HG02798 (cell line): Measurements from ENCODE around the gene TNS3.
"Not testable (repeated sequence)": the region's sequence is repeated elsewhere in the genome, so short reads cannot be mapped to it uniquely, and the experiment has no call there.

ENCODE experiments used
- ATAC-seq: cut with Tn5 transposase; IDR thresholded peaks from one replicate; pipeline ENCODE4 v1.9.1; 2021; ENCODE audit warnings: mild to moderate bottlenecking; ENCODE audit not compliant: unreplicated experiment, poor library complexity

The TNS3 gene

GRCh38 chr7:47478017-47478344, 103.9 kb downstream of the TNS3 start:
- no peak for ATAC-seq

GRCh38 chr7:47477191-47478016, 104.5 kb downstream of the TNS3 start:
- ATAC-seq, result no peak

GRCh38 chr7:47475880-47476227, 106.1 kb downstream of the TNS3 start:
- no peak for ATAC-seq

GRCh38 chr7:47474937-47475879, 106.7 kb downstream of the TNS3 start:
- ATAC-seq, result peak; percentile 89

GRCh38 chr7:47474211-47474936, 107.5 kb downstream of the TNS3 start:
- no peak for ATAC-seq

- no peak for ATAC-seq
Measured at GRCh38 chr7:47473499-47474210, 108.3 kb downstream of the TNS3 start.

- no peak for ATAC-seq
Measured at GRCh38 chr7:47472444-47473157, 109.3 kb downstream of the TNS3 start.

- no peak for ATAC-seq
Measured at GRCh38 chr7:47471831-47472230, 110.1 kb downstream of the TNS3 start.

GRCh38 chr7:47471358-47471703, 110.6 kb downstream of the TNS3 start:
- ATAC-seq, result no peak

- ATAC-seq, result no peak
Measured at GRCh38 chr7:47470567-47471357, 111.1 kb downstream of the TNS3 start.

GRCh38 chr7:47469846-47470245, 112.1 kb downstream of the TNS3 start:
- ATAC-seq, result not testable (repeated sequence)

GRCh38 chr7:47466832-47467231, 115.1 kb downstream of the TNS3 start:
- ATAC-seq, result no peak

GRCh38 chr7:47465191-47465590, 116.7 kb downstream of the TNS3 start:
- no peak for ATAC-seq

- ATAC-seq, result no peak
Measured at GRCh38 chr7:47464266-47464665, 117.6 kb downstream of the TNS3 start.

GRCh38 chr7:47461746-47462145, 120.2 kb downstream of the TNS3 start:
- no peak for ATAC-seq

- ATAC-seq, result no peak
Measured at GRCh38 chr7:47461161-47461560, 120.8 kb downstream of the TNS3 start.

- no peak for ATAC-seq
Measured at GRCh38 chr7:47460251-47460989, 121.5 kb downstream of the TNS3 start.

- ATAC-seq, result no peak
Measured at GRCh38 chr7:47458486-47458885, 123.4 kb downstream of the TNS3 start.
